ENCODE results near the gene ZNF414. TPM values are rescaled to one million over a fixed set of nuclear protein-coding genes. Genes with fewer than 3 reads are reported as not detected.

The ZNF414 gene
- polyA plus RNA-seq, 1 donor from 2014 or later: 3.4 TPM

GRCh38 chr19:8490395-8490760 lies 23.6 kb downstream of the ZNF414 start:
- no peaks in the 10 kb centered on the region for H3K79me2 ChIP-seq (replicated peaks; ENCODE audit: insufficient read depth, low read length)
- no peaks in the 10 kb centered on the region for H4K20me1 ChIP-seq (ENCODE audit: insufficient read depth)
- H3K4me3 ChIP-seq (ENCODE audit: low read length): no peak overlapping the region
- H3K36me3 ChIP-seq (ENCODE audit: insufficient read depth, low read length): peaks cover 12% of the 10 kb centered on the region
- H3K9ac ChIP-seq (ENCODE audit: low read length): no peak overlapping the region
- H3F3A ChIP-seq (ENCODE audit: insufficient read depth, low read length, poor library complexity, severe bottlenecking): no peaks in the 10 kb centered on the region
- H3K9me2 ChIP-seq (ENCODE audit: insufficient read depth, low read length): no peaks in the 10 kb centered on the region
- H3K9me3 ChIP-seq (ENCODE audit: low read length): no peaks in the 10 kb centered on the region
- no peak overlapping the region for H3K4me2 ChIP-seq (ENCODE audit: low read length)
- H2AFZ ChIP-seq (ENCODE audit: low read depth, low read length): no peak overlapping the region
- no peaks in the 10 kb centered on the region for H3K27me3 ChIP-seq (ENCODE audit: insufficient read depth, low read depth, low read length)
- TF ChIP-seq REST (IDR thresholded peaks at IDR 0.05; ENCODE audit: borderline replicate concordance) (no peak), EZH2 (IDR thresholded peaks at IDR 0.05; ENCODE audit: borderline replicate concordance, insufficient read depth, low read length, poor library complexity, severe bottlenecking) (no peak), POLR2AphosphoS5 (IDR thresholded peaks at IDR 0.05) (no peak), EP300 (conservative IDR thresholded peaks at IDR 0.05; ENCODE audit: poor library complexity, severe bottlenecking) (no peak), CTCF (IDR thresholded peaks at IDR 0.05; ENCODE audit: poor library complexity, severe bottlenecking) (no peak), TAF1 (IDR thresholded peaks at IDR 0.05; ENCODE audit: low read depth) (no peak), MXI1 (conservative IDR thresholded peaks at IDR 0.05; ENCODE audit: poor library complexity, severe bottlenecking) (no peak), SMC3 (conservative IDR thresholded peaks at IDR 0.05; ENCODE audit: poor library complexity) (no peak)
- H3K27ac ChIP-seq (ENCODE audit: low read length): no peak overlapping the region

GRCh38 chr19:8489561-8490394 lies 24.2 kb downstream of the ZNF414 start:
- no peaks in the 10 kb centered on the region for H3K9me2 ChIP-seq (ENCODE audit: insufficient read depth, low read length)
- no peaks in the 10 kb centered on the region for H3K9me3 ChIP-seq (ENCODE audit: low read length)
- H3K79me2 ChIP-seq (replicated peaks; ENCODE audit: insufficient read depth, low read length): peaks cover 2% of the 10 kb centered on the region
- TF ChIP-seq CTCF (IDR thresholded peaks at IDR 0.05; ENCODE audit: poor library complexity, severe bottlenecking): no peak
- no peak for TF ChIP-seq EZH2 (IDR thresholded peaks at IDR 0.05; ENCODE audit: borderline replicate concordance, insufficient read depth, low read length, poor library complexity, severe bottlenecking)
- no peak for TF ChIP-seq SMC3 (conservative IDR thresholded peaks at IDR 0.05; ENCODE audit: poor library complexity)
- no peak for TF ChIP-seq REST (IDR thresholded peaks at IDR 0.05; ENCODE audit: borderline replicate concordance)
- no peaks in the 10 kb centered on the region for H3K27me3 ChIP-seq (ENCODE audit: insufficient read depth, low read depth, low read length)
- no peak overlapping the region for H3K27ac ChIP-seq (ENCODE audit: low read length)
- H3K36me3 ChIP-seq (ENCODE audit: insufficient read depth, low read length): peaks cover 12% of the 10 kb centered on the region
- H4K20me1 ChIP-seq (ENCODE audit: insufficient read depth): no peaks in the 10 kb centered on the region
- no peak overlapping the region for H3K4me3 ChIP-seq (ENCODE audit: low read length)
- H2AFZ ChIP-seq (ENCODE audit: low read depth, low read length): no peak overlapping the region
- no peak overlapping the region for H3K4me2 ChIP-seq (ENCODE audit: low read length)
- H3F3A ChIP-seq (ENCODE audit: insufficient read depth, low read length, poor library complexity, severe bottlenecking): no peaks in the 10 kb centered on the region
- H3K9ac ChIP-seq (ENCODE audit: low read length): no peak overlapping the region
